ENCODE measurements around the gene PPIL4.
"Not testable (repeated sequence)": the region's sequence is repeated elsewhere in the genome, so short reads cannot be mapped to it uniquely, and the experiment has no call there.

The PPIL4 gene

DNA sequence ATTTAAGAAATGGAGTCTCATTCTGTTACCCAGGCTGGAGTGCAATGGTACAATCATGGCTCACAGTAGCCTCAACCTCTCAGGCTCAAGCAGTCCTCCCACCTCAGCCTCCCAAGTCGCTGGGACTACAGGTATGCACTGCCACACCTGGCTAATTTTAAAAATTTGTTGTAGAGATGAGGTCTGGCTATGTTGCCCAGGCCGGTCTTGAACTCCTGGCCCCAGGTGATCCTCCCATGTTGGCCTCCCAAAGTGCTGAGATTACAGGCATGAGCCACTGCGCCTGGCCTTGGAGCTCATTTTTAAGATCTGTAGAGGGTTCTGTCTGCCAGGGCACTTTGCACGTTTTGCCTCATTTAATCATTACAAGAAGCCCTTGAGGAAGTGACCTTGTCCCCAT is 78.6 kb downstream of the PPIL4 start:
- no peak overlapping the region for H3K4me2 ChIP-seq (ENCODE audit: insufficient read depth, low read length)

GRCh38 chr6:149464411-149464810 is 81.4 kb downstream of the PPIL4 start:
- DNase-seq, result no peak
- Histone ChIP-seq H3K9me3 (ENCODE audit: insufficient read depth, low read length, severe bottlenecking) (no peaks in the 10 kb centered on the region), H4K20me1 (ENCODE audit: insufficient read depth, low read length) (no peaks in the 10 kb centered on the region), H3K4me3 (ENCODE audit: low read depth in 1 of 2, low read length in 2 of 2) (no peak overlapping the region), H3K27ac (ENCODE audit: low read length) (no peak overlapping the region), H2AFZ (ENCODE audit: low read depth, low read length) (no peak overlapping the region), H3K27me3 (ENCODE audit: insufficient read depth, low read length, poor library complexity) (no peaks in the 10 kb centered on the region), H3K4me1 (ENCODE audit: insufficient read depth, low read length) (no peaks in the 10 kb centered on the region), H3K79me2 (ENCODE audit: insufficient read depth, low read length) (no peaks in the 10 kb centered on the region), H3K4me2 (ENCODE audit: insufficient read depth, low read length) (no peak overlapping the region), H3K36me3 (ENCODE audit: insufficient read depth, low read length) (no peaks in the 10 kb centered on the region), H3K9ac (ENCODE audit: low read depth, low read length) (no peak overlapping the region)
- ATAC-seq (ENCODE audit: insufficient read depth, low read depth), result no peak
- TF ChIP-seq EZH2 (IDR thresholded peaks at IDR 0.05; ENCODE audit: borderline replicate concordance, low read depth, low read length, severe bottlenecking), result no peak
- no peak for TF ChIP-seq CTCF (IDR thresholded peaks at IDR 0.05; ENCODE audit: borderline replicate concordance, extremely low read depth, low read length, poor library complexity, severe bottlenecking)

More for the DNA sequence above, 78.6 kb downstream of the PPIL4 start:
- no peak for TF ChIP-seq CTCF (IDR thresholded peaks at IDR 0.05; ENCODE audit: borderline replicate concordance, extremely low read depth, low read length, poor library complexity, severe bottlenecking)
- no peak for TF ChIP-seq EZH2 (IDR thresholded peaks at IDR 0.05; ENCODE audit: borderline replicate concordance, low read depth, low read length, severe bottlenecking)
- ATAC-seq (ENCODE audit: insufficient read depth, low read depth) (no peak), DNase-seq (no peak)
- no peak overlapping the region for H2AFZ ChIP-seq (ENCODE audit: low read depth, low read length)
- no peak overlapping the region for H3K4me3 ChIP-seq (ENCODE audit: low read depth in 1 of 2, low read length in 2 of 2)
- H3K36me3 ChIP-seq (ENCODE audit: insufficient read depth, low read length), result no peaks in the 10 kb centered on the region
- no peaks in the 10 kb centered on the region for H3K4me1 ChIP-seq (ENCODE audit: insufficient read depth, low read length)
- H3K9ac ChIP-seq (ENCODE audit: low read depth, low read length), result no peak overlapping the region
- no peaks in the 10 kb centered on the region for H3K79me2 ChIP-seq (ENCODE audit: insufficient read depth, low read length)
- H4K20me1 ChIP-seq (ENCODE audit: insufficient read depth, low read length), result no peaks in the 10 kb centered on the region
- no peak overlapping the region for H3K27ac ChIP-seq (ENCODE audit: low read length)
- no peaks in the 10 kb centered on the region for H3K9me3 ChIP-seq (ENCODE audit: insufficient read depth, low read length, severe bottlenecking)
- H3K27me3 ChIP-seq (ENCODE audit: insufficient read depth, low read length, poor library complexity), result no peaks in the 10 kb centered on the region

DNA sequence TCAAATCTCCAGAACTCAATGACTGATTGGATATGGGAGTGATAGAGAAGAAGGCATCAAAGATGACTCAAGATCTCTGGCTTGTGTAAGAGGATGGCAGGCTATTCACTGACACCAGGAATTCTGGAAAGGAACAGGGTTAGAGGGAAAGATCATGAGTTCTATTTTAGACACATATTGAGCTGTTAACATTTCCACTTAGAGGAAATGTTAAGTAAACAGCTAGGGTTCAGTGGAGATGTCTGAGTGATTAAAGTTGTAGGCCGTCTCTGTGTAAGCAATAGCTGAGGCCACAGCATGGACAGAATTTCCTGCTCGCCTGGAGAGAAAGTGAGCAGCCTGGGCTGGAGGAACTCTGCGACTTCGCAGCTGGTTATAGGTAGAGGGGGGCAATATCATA is 82.1 kb downstream of the PPIL4 start:
- H3K4me2 ChIP-seq (ENCODE audit: insufficient read depth, low read length), result no peak overlapping the region
- H3K9me3 ChIP-seq (ENCODE audit: insufficient read depth, low read length, severe bottlenecking), result no peaks in the 10 kb centered on the region
- no peaks in the 10 kb centered on the region for H3K36me3 ChIP-seq (ENCODE audit: insufficient read depth, low read length)
- H3K4me1 ChIP-seq (ENCODE audit: insufficient read depth, low read length), result no peaks in the 10 kb centered on the region
- H3K27me3 ChIP-seq (ENCODE audit: insufficient read depth, low read length, poor library complexity), result no peaks in the 10 kb centered on the region
- TF ChIP-seq EZH2 (IDR thresholded peaks at IDR 0.05; ENCODE audit: borderline replicate concordance, low read depth, low read length, severe bottlenecking), result no peak
- TF ChIP-seq CTCF (IDR thresholded peaks at IDR 0.05; ENCODE audit: borderline replicate concordance, extremely low read depth, low read length, poor library complexity, severe bottlenecking), result no peak
- no peaks in the 10 kb centered on the region for H4K20me1 ChIP-seq (ENCODE audit: insufficient read depth, low read length)
- no peaks in the 10 kb centered on the region for H3K79me2 ChIP-seq (ENCODE audit: insufficient read depth, low read length)
- DNase-seq (no peak), ATAC-seq (ENCODE audit: insufficient read depth, low read depth) (no peak)
- no peak overlapping the region for H2AFZ ChIP-seq (ENCODE audit: low read depth, low read length)
- H3K9ac ChIP-seq (ENCODE audit: low read depth, low read length), result no peak overlapping the region
- H3K4me3 ChIP-seq (ENCODE audit: low read depth in 1 of 2, low read length in 2 of 2), result no peak overlapping the region
- H3K27ac ChIP-seq (ENCODE audit: low read length), result no peak overlapping the region

GRCh38 chr6:149462712-149463111 is 83.1 kb downstream of the PPIL4 start:
- H3K9me3 ChIP-seq (ENCODE audit: insufficient read depth, low read length, severe bottlenecking); ATAC-seq (ENCODE audit: insufficient read depth, low read depth); H3K36me3 ChIP-seq (ENCODE audit: insufficient read depth, low read length); H3K79me2 ChIP-seq (ENCODE audit: insufficient read depth, low read length); H3K27me3 ChIP-seq (ENCODE audit: insufficient read depth, low read length, poor library complexity); H3K27ac ChIP-seq (ENCODE audit: low read length); H3K9ac ChIP-seq (ENCODE audit: low read depth, low read length); H3K4me2 ChIP-seq (ENCODE audit: insufficient read depth, low read length); H3K4me1 ChIP-seq (ENCODE audit: insufficient read depth, low read length); H3K4me3 ChIP-seq (ENCODE audit: low read depth in 1 of 2, low read length in 2 of 2); DNase-seq; H2AFZ ChIP-seq (ENCODE audit: low read depth, low read length); H4K20me1 ChIP-seq (ENCODE audit: insufficient read depth, low read length): not testable (repeated sequence)

Measured in DND-41 (cell line).